Neural cell (in vitro differentiated cells): ENCODE measurements around the gene PHF11. TPM values are rescaled to one million over a fixed set of nuclear protein-coding genes. Genes with fewer than 3 reads are reported as not detected.

Experiments
- H2AFZ ChIP-seq: fragments of 200-600, 300-800 bp; sonication (generic), shearing (Covaris generic); 2 replicates; pipeline ENCODE4 v1.6.0; 2014; ENCODE audit warnings: low read depth, mild to moderate bottlenecking, antibody characterized with exemption, low read length, moderate library complexity
- H3F3A ChIP-seq: fragments of 200-600 bp; shearing (Covaris generic); 2 replicates; pipeline ENCODE4 v1.6.1; 2016; ENCODE audit warnings: mild to moderate bottlenecking, moderate library complexity, mixed read lengths, antibody characterized with exemption, low read length; ENCODE audit not compliant: insufficient read depth, poor library complexity, severe bottlenecking
- H3K27ac ChIP-seq: fragments of 200-600, 300-800 bp; sonication (generic), shearing (Covaris generic); 2 replicates; pipeline ENCODE4 v1.5.1; 2014; ENCODE audit warnings: mild to moderate bottlenecking, low read length, moderate library complexity
- H3K27me3 ChIP-seq: fragments of 300-800, 200-600 bp; sonication (generic), shearing (Covaris generic); 2 replicates; pipeline ENCODE4 v1.6.0; 2014; ENCODE audit warnings: mild to moderate bottlenecking, low read depth, low read length, moderate library complexity; ENCODE audit not compliant: insufficient read depth
- H3K36me3 ChIP-seq: fragments of 300-800, 200-600 bp; sonication (generic), shearing (Covaris generic); 2 replicates; pipeline ENCODE4 v1.5.1; 2014; ENCODE audit warnings: mild to moderate bottlenecking, antibody characterized with exemption, low read length, moderate library complexity; ENCODE audit not compliant: insufficient read depth
- H3K4me2 ChIP-seq: fragments of 300-800, 200-600 bp; sonication (generic), shearing (Covaris generic); 2 replicates; pipeline ENCODE4 v1.6.0; 2014; ENCODE audit warnings: mild to moderate bottlenecking, low read length
- H3K4me3 ChIP-seq: fragments of 300-800, 200-600 bp; sonication (generic), shearing (Covaris generic); 2 replicates; pipeline ENCODE4 v1.5.1; 2014; ENCODE audit warnings: mild to moderate bottlenecking, low read length, moderate library complexity
- H3K79me2 ChIP-seq: fragments of 200-600 bp; shearing (Covaris generic); replicated peaks from 2 replicates; pipeline ENCODE4 v1.6.0; 2014; ENCODE audit warnings: mild to moderate bottlenecking, low read length, moderate library complexity; ENCODE audit not compliant: insufficient read depth
- H3K9ac ChIP-seq: fragments of 300-800, 200-600 bp; sonication (generic), shearing (Covaris generic); 2 replicates; pipeline ENCODE4 v1.6.1; 2016; ENCODE audit warnings: mild to moderate bottlenecking, low read length, mixed read lengths
- H3K9me2 ChIP-seq: fragments of 200-600 bp; shearing (Covaris generic); 2 replicates; pipeline ENCODE4 v1.6.1; 2016; ENCODE audit warnings: mild to moderate bottlenecking, low read length, mixed read lengths; ENCODE audit not compliant: insufficient read depth
- H3K9me3 ChIP-seq: fragments of 200-600, 300-800 bp; sonication (generic), shearing (Covaris generic); 2 replicates; pipeline ENCODE4 v1.6.1; 2016; ENCODE audit warnings: mild to moderate bottlenecking, mixed run types, low read length, moderate library complexity, mixed read lengths
- H4K20me1 ChIP-seq: fragments of 200-600 bp; shearing (Covaris generic); 2 replicates; pipeline ENCODE4 v1.6.1; 2016; ENCODE audit warnings: mild to moderate bottlenecking, mixed run types; ENCODE audit not compliant: insufficient read depth
- EP300 ChIP-seq: fragments of 450-650 bp; conservative IDR thresholded peaks from 2 replicates; pipeline ENCODE4 v1.6.1; 2014; ENCODE audit warnings: antibody characterized with exemption, mild to moderate bottlenecking, moderate library complexity; ENCODE audit not compliant: poor library complexity, severe bottlenecking
- EZH2 ChIP-seq: fragments of 200-600, 300-800 bp; shearing (Covaris generic), sonication (generic); IDR thresholded peaks from 2 replicates; pipeline ENCODE4 v1.6.1; 2014; ENCODE audit warnings: antibody characterized with exemption, low read length, borderline replicate concordance, mild to moderate bottlenecking; ENCODE audit not compliant: insufficient read depth, poor library complexity, severe bottlenecking
- MXI1 ChIP-seq: fragments of 450-650 bp; conservative IDR thresholded peaks from 2 replicates; pipeline ENCODE4 v1.6.1; 2014; ENCODE audit warnings: antibody characterized with exemption, mild to moderate bottlenecking; ENCODE audit not compliant: poor library complexity, severe bottlenecking
- POLR2AphosphoS5 ChIP-seq: IDR thresholded peaks from 2 replicates; pipeline ENCODE4 v1.6.1; 2012
- RAD21 ChIP-seq: fragments of 450-650 bp; conservative IDR thresholded peaks from 2 replicates; pipeline ENCODE4 v1.6.1; 2014; ENCODE audit warnings: antibody characterized with exemption, mild to moderate bottlenecking, moderate library complexity
- SMC3 ChIP-seq: fragments of 450-650 bp; conservative IDR thresholded peaks from 2 replicates; pipeline ENCODE4 v1.6.1; 2014; ENCODE audit warnings: antibody characterized with exemption, mild to moderate bottlenecking, moderate library complexity; ENCODE audit not compliant: poor library complexity
- TAF1 ChIP-seq: IDR thresholded peaks from 2 replicates; pipeline ENCODE4 v1.6.1; 2012; ENCODE audit warnings: low read depth
- polyA plus RNA-seq: library from polyadenylated mRNA; depleted of rRNA; stranded (reverse); fragments of >200 nt; gene quantifications from 2 replicates; pipeline ENCODE4 v1.2.3, GENCODE V29; 2014
- TF ChIP-seq, protein P1 (sequence below): IDR thresholded peaks from 2 replicates; pipeline ENCODE4 v1.6.1; 2012; ENCODE audit warnings: borderline replicate concordance
- TF ChIP-seq, protein P2 (sequence below): fragments of 450-650 bp; IDR thresholded peaks from 2 replicates; pipeline ENCODE4 v1.5.1; 2014; ENCODE audit warnings: antibody characterized with exemption, mild to moderate bottlenecking, moderate library complexity; ENCODE audit not compliant: poor library complexity, severe bottlenecking

The PHF11 gene
- polyA plus RNA-seq, 1 donor from 2014 or later: not detected

DNA sequence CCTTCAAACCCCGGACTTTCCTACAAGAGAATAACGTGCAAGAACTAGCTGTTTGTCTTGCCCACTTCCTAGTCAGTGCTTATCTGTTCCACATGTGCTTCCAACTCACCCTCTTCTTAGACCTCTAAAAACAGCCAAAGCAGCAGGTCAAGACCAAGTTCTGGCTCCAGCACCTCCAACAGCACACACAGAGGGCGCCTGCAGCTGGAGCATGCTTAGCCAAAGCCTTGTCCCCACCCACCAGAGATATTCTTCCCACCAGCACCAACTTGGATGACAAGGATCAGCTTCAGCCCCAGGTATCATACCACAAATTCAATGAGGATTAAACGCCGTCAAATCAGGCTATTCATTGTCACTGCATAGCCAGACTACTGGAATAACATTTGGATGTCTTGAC is 71.7 kb downstream of the PHF11 start:
- H3F3A ChIP-seq: no peaks in the 10 kb centered on the region
- no peak overlapping the region for H3K27ac ChIP-seq
- H3K79me2 ChIP-seq: no peaks in the 10 kb centered on the region
- H2AFZ ChIP-seq: no peak overlapping the region
- no peaks in the 10 kb centered on the region for H4K20me1 ChIP-seq
- H3K9me3 ChIP-seq: no peaks in the 10 kb centered on the region
- TF ChIP-seq TAF1: no peak
- TF ChIP-seq, protein P1, sequence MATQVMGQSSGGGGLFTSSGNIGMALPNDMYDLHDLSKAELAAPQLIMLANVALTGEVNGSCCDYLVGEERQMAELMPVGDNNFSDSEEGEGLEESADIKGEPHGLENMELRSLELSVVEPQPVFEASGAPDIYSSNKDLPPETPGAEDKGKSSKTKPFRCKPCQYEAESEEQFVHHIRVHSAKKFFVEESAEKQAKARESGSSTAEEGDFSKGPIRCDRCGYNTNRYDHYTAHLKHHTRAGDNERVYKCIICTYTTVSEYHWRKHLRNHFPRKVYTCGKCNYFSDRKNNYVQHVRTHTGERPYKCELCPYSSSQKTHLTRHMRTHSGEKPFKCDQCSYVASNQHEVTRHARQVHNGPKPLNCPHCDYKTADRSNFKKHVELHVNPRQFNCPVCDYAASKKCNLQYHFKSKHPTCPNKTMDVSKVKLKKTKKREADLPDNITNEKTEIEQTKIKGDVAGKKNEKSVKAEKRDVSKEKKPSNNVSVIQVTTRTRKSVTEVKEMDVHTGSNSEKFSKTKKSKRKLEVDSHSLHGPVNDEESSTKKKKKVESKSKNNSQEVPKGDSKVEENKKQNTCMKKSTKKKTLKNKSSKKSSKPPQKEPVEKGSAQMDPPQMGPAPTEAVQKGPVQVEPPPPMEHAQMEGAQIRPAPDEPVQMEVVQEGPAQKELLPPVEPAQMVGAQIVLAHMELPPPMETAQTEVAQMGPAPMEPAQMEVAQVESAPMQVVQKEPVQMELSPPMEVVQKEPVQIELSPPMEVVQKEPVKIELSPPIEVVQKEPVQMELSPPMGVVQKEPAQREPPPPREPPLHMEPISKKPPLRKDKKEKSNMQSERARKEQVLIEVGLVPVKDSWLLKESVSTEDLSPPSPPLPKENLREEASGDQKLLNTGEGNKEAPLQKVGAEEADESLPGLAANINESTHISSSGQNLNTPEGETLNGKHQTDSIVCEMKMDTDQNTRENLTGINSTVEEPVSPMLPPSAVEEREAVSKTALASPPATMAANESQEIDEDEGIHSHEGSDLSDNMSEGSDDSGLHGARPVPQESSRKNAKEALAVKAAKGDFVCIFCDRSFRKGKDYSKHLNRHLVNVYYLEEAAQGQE: no peak
- TF ChIP-seq RAD21: no peak
- no peak for TF ChIP-seq EZH2
- no peak for TF ChIP-seq SMC3
- TF ChIP-seq EP300: no peak
- TF ChIP-seq POLR2AphosphoS5: no peak
- no peak for TF ChIP-seq MXI1
- TF ChIP-seq, protein P2, sequence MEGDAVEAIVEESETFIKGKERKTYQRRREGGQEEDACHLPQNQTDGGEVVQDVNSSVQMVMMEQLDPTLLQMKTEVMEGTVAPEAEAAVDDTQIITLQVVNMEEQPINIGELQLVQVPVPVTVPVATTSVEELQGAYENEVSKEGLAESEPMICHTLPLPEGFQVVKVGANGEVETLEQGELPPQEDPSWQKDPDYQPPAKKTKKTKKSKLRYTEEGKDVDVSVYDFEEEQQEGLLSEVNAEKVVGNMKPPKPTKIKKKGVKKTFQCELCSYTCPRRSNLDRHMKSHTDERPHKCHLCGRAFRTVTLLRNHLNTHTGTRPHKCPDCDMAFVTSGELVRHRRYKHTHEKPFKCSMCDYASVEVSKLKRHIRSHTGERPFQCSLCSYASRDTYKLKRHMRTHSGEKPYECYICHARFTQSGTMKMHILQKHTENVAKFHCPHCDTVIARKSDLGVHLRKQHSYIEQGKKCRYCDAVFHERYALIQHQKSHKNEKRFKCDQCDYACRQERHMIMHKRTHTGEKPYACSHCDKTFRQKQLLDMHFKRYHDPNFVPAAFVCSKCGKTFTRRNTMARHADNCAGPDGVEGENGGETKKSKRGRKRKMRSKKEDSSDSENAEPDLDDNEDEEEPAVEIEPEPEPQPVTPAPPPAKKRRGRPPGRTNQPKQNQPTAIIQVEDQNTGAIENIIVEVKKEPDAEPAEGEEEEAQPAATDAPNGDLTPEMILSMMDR: no peak
- H3K9ac ChIP-seq: no peak overlapping the region
- H3K27me3 ChIP-seq: no peaks in the 10 kb centered on the region
- H3K4me3 ChIP-seq: no peak overlapping the region
- no peaks in the 10 kb centered on the region for H3K9me2 ChIP-seq
- no peak overlapping the region for H3K4me2 ChIP-seq
- H3K36me3 ChIP-seq: no peaks in the 10 kb centered on the region

DNA sequence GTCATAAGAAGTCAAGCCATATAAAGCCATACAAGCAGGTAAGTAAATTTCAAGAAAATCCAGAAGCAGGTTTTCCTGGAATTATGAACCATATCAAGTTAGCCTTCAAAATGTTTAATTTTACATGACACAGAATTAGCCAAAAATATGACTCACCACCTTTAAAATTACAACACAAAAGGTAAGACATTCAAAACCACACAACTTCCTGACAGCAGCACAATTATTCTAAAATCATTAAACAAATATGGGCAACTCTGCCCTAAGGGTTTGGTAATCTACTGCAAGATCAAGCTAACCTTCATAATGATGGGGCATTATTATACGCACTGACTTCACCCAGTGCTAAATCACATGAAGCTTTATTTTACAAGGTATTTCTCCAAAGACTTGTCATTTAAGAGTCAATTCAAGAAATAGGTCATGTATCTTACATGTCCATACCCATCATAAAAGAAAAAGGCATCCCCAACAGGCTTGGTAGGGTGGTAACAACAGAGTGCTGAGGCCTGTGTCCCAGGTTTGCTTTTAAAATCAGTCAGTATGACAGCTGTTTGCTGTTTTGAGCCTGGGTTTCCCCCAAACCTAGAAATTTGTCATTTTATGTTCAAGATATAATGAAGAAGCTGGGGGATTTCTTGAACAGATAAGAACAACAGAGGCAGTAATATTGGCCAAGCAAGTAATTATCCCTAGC is 74.4 kb downstream of the PHF11 start:
- no peak overlapping the region for H3K4me3 ChIP-seq
- no peaks in the 10 kb centered on the region for H3K9me2 ChIP-seq
- H3K27me3 ChIP-seq: no peaks in the 10 kb centered on the region
- TF ChIP-seq SMC3 (no peak), RAD21 (no peak), EP300 (no peak)
- H3K9ac ChIP-seq: no peak overlapping the region
- no peak overlapping the region for H3K4me2 ChIP-seq
- no peak overlapping the region for H3K27ac ChIP-seq
- no peaks in the 10 kb centered on the region for H4K20me1 ChIP-seq
- H3K36me3 ChIP-seq: no peaks in the 10 kb centered on the region
- H2AFZ ChIP-seq: no peak overlapping the region
- no peaks in the 10 kb centered on the region for H3F3A ChIP-seq
- no peaks in the 10 kb centered on the region for H3K79me2 ChIP-seq
- no peaks in the 10 kb centered on the region for H3K9me3 ChIP-seq
